GM20000 (cell line): Measurements from ENCODE around the gene BCL2L15.

Experiments
- DNase-seq: peaks from one replicate; pipeline ENCODE4 v3.0.0; 2012; ENCODE audit warnings: low spot score
- CTCF ChIP-seq: IDR thresholded peaks from 2 replicates; pipeline ENCODE4 v1.5.1; 2012; ENCODE audit warnings: mild to moderate bottlenecking, control low read depth; ENCODE audit errors: extremely low read depth, missing control alignments

BCL2L15 gene

GRCh38 chr1:113904674-113905434 is 17.5 kb upstream of the BCL2L15 start, which contains the start of the genes AP4B1 and DCLRE1B:
Gene AP4B1, minus strand, starts transcription at chr1:113904799. Its CDS starts 82 bp downstream, at chr1:113904717.
Gene DCLRE1B, plus strand, starts transcription at chr1:113905326. Its CDS starts 261 bp downstream, at chr1:113905587.
- TF ChIP-seq CTCF, result peak; percentile 69

GRCh38 chr1:113904293-113904673 is 16.9 kb upstream of the BCL2L15 start:
- no peak for TF ChIP-seq CTCF
- no peak for DNase-seq

More at GRCh38 chr1:113904674-113905434, 17.5 kb upstream of the BCL2L15 start, which contains the start of the genes AP4B1 and DCLRE1B:
- peak; percentile 91 for DNase-seq

- no peak for TF ChIP-seq CTCF
- no peak for DNase-seq
Observed at GRCh38 chr1:113903501-113904292, 16.3 kb upstream of the BCL2L15 start.

- TF ChIP-seq CTCF, result no peak
- DNase-seq, result no peak
Observed at GRCh38 chr1:113901191-113901590, 13.8 kb upstream of the BCL2L15 start.

GRCh38 chr1:113899111-113899510 is 11.7 kb upstream of the BCL2L15 start:
- TF ChIP-seq CTCF, result no peak
- DNase-seq, result no peak

GRCh38 chr1:113898241-113898814 is 10.9 kb upstream of the BCL2L15 start:
- no peak for DNase-seq
- TF ChIP-seq CTCF, result no peak
